ENCODE data around the gene MCRS1. TPM values are rescaled to one million over a fixed set of nuclear protein-coding genes. Genes with fewer than 3 reads are reported as not detected.

MCRS1 gene
- polyA plus RNA-seq, 1 donor from 2014 or later: 109 TPM

DNA sequence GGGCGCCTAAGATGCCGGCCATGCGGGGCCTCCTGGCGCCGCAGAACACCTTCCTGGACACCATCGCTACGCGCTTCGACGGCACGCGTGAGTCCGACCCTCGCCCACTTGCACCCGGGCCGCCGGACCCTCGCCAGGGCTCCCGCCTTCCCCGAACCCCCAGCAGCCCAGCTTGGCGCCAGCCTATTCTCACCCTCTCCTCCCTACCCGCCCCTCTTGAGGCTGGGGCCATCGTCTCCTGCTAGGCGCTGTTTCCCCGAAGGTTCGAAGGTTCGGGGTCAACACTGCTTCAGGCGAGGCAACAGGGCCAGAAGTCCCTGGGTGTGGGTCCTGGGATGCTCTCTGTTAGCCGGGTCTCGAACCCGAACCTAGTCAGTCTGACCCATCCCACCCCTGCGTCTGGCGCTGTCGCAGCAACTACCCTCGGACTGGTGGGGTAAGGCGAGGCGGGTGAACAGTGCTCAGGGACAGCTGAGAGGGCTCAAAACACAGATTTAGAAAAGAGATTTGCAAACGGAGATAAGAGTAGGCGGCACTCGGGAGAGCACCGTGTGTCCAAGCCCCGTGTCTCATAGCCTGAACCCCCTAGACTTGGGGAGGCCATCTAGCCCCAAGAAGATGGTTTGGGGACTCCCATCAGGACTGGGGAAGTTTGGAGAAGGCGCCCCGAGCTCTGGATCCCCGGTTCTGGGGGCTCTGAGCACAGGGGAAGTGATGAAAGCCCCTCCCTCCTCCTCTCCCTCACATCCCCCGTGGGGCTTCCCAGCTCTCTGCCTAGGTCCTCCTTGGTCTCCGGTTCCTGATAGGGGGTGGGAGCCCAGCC is 28.3 kb downstream of the MCRS1 start:
- peaks cover 74% of the 10 kb centered on the region for H3K27me3 ChIP-seq (ENCODE audit: insufficient read depth, low read depth, low read length)
- H2AFZ ChIP-seq (ENCODE audit: low read depth, low read length): no peak overlapping the region
- H3F3A ChIP-seq (ENCODE audit: insufficient read depth, low read length, poor library complexity, severe bottlenecking): no peaks in the 10 kb centered on the region
- H3K79me2 ChIP-seq (replicated peaks; ENCODE audit: insufficient read depth, low read length): no peaks in the 10 kb centered on the region
- TF ChIP-seq, protein P1, sequence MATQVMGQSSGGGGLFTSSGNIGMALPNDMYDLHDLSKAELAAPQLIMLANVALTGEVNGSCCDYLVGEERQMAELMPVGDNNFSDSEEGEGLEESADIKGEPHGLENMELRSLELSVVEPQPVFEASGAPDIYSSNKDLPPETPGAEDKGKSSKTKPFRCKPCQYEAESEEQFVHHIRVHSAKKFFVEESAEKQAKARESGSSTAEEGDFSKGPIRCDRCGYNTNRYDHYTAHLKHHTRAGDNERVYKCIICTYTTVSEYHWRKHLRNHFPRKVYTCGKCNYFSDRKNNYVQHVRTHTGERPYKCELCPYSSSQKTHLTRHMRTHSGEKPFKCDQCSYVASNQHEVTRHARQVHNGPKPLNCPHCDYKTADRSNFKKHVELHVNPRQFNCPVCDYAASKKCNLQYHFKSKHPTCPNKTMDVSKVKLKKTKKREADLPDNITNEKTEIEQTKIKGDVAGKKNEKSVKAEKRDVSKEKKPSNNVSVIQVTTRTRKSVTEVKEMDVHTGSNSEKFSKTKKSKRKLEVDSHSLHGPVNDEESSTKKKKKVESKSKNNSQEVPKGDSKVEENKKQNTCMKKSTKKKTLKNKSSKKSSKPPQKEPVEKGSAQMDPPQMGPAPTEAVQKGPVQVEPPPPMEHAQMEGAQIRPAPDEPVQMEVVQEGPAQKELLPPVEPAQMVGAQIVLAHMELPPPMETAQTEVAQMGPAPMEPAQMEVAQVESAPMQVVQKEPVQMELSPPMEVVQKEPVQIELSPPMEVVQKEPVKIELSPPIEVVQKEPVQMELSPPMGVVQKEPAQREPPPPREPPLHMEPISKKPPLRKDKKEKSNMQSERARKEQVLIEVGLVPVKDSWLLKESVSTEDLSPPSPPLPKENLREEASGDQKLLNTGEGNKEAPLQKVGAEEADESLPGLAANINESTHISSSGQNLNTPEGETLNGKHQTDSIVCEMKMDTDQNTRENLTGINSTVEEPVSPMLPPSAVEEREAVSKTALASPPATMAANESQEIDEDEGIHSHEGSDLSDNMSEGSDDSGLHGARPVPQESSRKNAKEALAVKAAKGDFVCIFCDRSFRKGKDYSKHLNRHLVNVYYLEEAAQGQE (IDR thresholded peaks at IDR 0.05; ENCODE audit: borderline replicate concordance): no peak
- TF ChIP-seq, protein P2, sequence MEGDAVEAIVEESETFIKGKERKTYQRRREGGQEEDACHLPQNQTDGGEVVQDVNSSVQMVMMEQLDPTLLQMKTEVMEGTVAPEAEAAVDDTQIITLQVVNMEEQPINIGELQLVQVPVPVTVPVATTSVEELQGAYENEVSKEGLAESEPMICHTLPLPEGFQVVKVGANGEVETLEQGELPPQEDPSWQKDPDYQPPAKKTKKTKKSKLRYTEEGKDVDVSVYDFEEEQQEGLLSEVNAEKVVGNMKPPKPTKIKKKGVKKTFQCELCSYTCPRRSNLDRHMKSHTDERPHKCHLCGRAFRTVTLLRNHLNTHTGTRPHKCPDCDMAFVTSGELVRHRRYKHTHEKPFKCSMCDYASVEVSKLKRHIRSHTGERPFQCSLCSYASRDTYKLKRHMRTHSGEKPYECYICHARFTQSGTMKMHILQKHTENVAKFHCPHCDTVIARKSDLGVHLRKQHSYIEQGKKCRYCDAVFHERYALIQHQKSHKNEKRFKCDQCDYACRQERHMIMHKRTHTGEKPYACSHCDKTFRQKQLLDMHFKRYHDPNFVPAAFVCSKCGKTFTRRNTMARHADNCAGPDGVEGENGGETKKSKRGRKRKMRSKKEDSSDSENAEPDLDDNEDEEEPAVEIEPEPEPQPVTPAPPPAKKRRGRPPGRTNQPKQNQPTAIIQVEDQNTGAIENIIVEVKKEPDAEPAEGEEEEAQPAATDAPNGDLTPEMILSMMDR (IDR thresholded peaks at IDR 0.05; ENCODE audit: poor library complexity, severe bottlenecking): no peak
- TF ChIP-seq EZH2 (IDR thresholded peaks at IDR 0.05; ENCODE audit: borderline replicate concordance, insufficient read depth, low read length, poor library complexity, severe bottlenecking) (no peak), POLR2AphosphoS5 (IDR thresholded peaks at IDR 0.05) (no peak), MXI1 (conservative IDR thresholded peaks at IDR 0.05; ENCODE audit: poor library complexity, severe bottlenecking) (no peak), SMC3 (conservative IDR thresholded peaks at IDR 0.05; ENCODE audit: poor library complexity) (no peak), RAD21 (conservative IDR thresholded peaks at IDR 0.05) (no peak), EP300 (conservative IDR thresholded peaks at IDR 0.05; ENCODE audit: poor library complexity, severe bottlenecking) (no peak), TAF1 (IDR thresholded peaks at IDR 0.05; ENCODE audit: low read depth) (no peak)
- no peaks in the 10 kb centered on the region for H3K36me3 ChIP-seq (ENCODE audit: insufficient read depth, low read length)
- no peaks in the 10 kb centered on the region for H3K9me2 ChIP-seq (ENCODE audit: insufficient read depth, low read length)
- H3K9ac ChIP-seq (ENCODE audit: low read length): no peak overlapping the region
- H3K27ac ChIP-seq (ENCODE audit: low read length): no peak overlapping the region
- H4K20me1 ChIP-seq (ENCODE audit: insufficient read depth): no peaks in the 10 kb centered on the region
- H3K4me3 ChIP-seq (ENCODE audit: low read length): no peak overlapping the region
- no peak overlapping the region for H3K4me2 ChIP-seq (ENCODE audit: low read length)
- no peaks in the 10 kb centered on the region for H3K9me3 ChIP-seq (ENCODE audit: low read length)

DNA sequence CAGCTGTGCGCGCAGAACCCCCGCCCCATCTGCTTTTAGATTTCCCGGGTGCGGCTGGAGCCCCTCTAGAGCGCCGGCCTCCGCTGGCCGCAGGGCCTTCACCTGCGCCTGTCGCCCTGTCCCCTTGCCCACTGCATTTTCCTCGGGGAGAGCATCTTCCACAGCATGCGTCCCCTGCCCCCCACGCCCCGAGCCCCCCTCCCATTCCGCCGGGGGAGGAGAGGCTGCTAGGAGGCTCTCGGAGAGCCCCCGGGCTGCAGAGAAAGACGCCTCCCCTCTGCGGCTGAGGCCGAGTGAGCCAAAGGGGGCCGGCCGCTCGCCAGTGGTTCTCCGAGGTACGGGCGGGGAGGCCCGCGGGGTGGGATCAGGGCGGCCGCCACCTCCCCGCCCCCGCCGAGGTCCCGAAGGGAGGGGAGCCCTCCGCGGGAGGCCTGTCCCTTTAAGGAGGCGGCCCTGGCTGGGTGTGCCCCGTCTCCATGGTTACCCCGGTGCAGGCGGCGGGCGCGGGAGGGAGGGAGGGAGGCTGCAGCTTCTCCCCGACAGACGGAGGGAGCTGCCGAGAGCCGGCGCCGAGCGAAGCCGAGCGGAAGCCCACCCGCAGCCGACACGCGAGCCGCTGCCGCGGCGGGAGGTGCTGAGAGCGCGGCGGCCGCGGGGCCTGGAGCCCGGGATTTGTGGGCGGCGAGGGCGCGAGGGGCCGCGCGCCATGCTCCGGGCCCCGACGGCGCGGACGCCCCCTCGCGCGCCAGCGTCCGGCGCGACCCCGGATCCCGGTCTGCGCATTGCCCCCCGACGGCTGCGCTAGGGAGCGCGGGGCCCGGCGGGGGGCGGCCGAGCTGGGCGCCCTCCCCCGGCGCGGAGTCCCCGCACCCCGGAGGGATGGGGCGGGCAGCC is 29.2 kb downstream of the MCRS1 start, which contains the start of gene KCNH3:
Gene KCNH3 (plus strand): TSS at position 521 of the 894 bp plus-strand sequence. CDS start 387 bp downstream, outside the sequence.
- H3F3A ChIP-seq (ENCODE audit: insufficient read depth, low read length, poor library complexity, severe bottlenecking): no peaks in the 10 kb centered on the region
- TF ChIP-seq EZH2 (IDR thresholded peaks at IDR 0.05; ENCODE audit: borderline replicate concordance, insufficient read depth, low read length, poor library complexity, severe bottlenecking) (no peak), POLR2AphosphoS5 (IDR thresholded peaks at IDR 0.05) (peak; percentile 21), RAD21 (conservative IDR thresholded peaks at IDR 0.05) (no peak), TAF1 (IDR thresholded peaks at IDR 0.05; ENCODE audit: low read depth) (no peak)
- TF ChIP-seq, protein P1 (IDR thresholded peaks at IDR 0.05; ENCODE audit: borderline replicate concordance): no peak
- H3K4me3 ChIP-seq (ENCODE audit: low read length): peak within 1 kb of the TSS; percentile 68
- no peak within 1 kb of the TSS for H3K27ac ChIP-seq (ENCODE audit: low read length)
- no peaks in the 10 kb centered on the region for H3K9me3 ChIP-seq (ENCODE audit: low read length)
- H3K36me3 ChIP-seq (ENCODE audit: insufficient read depth, low read length): no peaks in the 10 kb centered on the region
- H2AFZ ChIP-seq (ENCODE audit: low read depth, low read length): no peak within 1 kb of the TSS
- no peaks in the 10 kb centered on the region for H4K20me1 ChIP-seq (ENCODE audit: insufficient read depth)
- no peaks in the 10 kb centered on the region for H3K9me2 ChIP-seq (ENCODE audit: insufficient read depth, low read length)
- no peak within 1 kb of the TSS for H3K4me2 ChIP-seq (ENCODE audit: low read length)
- no peaks in the 10 kb centered on the region for H3K79me2 ChIP-seq (replicated peaks; ENCODE audit: insufficient read depth, low read length)
- peak within 1 kb of the TSS; percentile 50 for H3K9ac ChIP-seq (ENCODE audit: low read length)
- H3K27me3 ChIP-seq (ENCODE audit: insufficient read depth, low read depth, low read length): peaks cover 72% of the 10 kb centered on the region

Data from neural cell (in vitro differentiated cells).